Endodermal cell (in vitro differentiated cells): ENCODE data around the gene DCC. TPM values are rescaled to one million over a fixed set of nuclear protein-coding genes. Genes with fewer than 3 reads are reported as not detected.
A peak's percentile ranks its signal among the peaks of the same experiment; 100 is the strongest.

ENCODE experiments used
- DNase-seq: peaks from one replicate; pipeline ENCODE4 v3.0.0-alpha.2; 2017
- H3K27ac ChIP-seq: 2 replicates; pipeline ENCODE4 v1.5.1; 2013; ENCODE audit warnings: mild to moderate bottlenecking, low read depth, low read length, moderate library complexity
- H3K27me3 ChIP-seq: 2 replicates; pipeline ENCODE4 v1.6.1; 2013; ENCODE audit warnings: mild to moderate bottlenecking, low read length, moderate library complexity; ENCODE audit not compliant: insufficient read depth, control insufficient read depth, poor library complexity, severe bottlenecking
- H3K36me3 ChIP-seq: 2 replicates; pipeline ENCODE4 v1.7.0; 2013; ENCODE audit warnings: mild to moderate bottlenecking, low read length, moderate library complexity; ENCODE audit not compliant: control insufficient read depth, insufficient read depth
- H3K4me1 ChIP-seq: one replicate; pipeline ENCODE4 v1.7.0; 2013; ENCODE audit warnings: low read length; ENCODE audit not compliant: control insufficient read depth, insufficient read depth
- H3K4me3 ChIP-seq: 2 replicates; pipeline ENCODE4 v1.5.1; 2013; ENCODE audit warnings: mild to moderate bottlenecking, low read length, moderate library complexity
- H3K9ac ChIP-seq: 2 replicates; pipeline ENCODE4 v1.6.1; 2013; ENCODE audit warnings: mild to moderate bottlenecking, low read length, moderate library complexity; ENCODE audit not compliant: poor library complexity, severe bottlenecking; ENCODE audit errors: extremely low read depth
- H3K9me3 ChIP-seq: 2 replicates; pipeline ENCODE4 v1.6.1; 2013; ENCODE audit warnings: mild to moderate bottlenecking, low read length, moderate library complexity; ENCODE audit not compliant: control insufficient read depth
- H3K27ac Mint-ChIP-seq: 2 replicates; pipeline ENCODE4 v1.8.0; 2020; ENCODE audit warnings: mixed read lengths
- H3K27me3 Mint-ChIP-seq: 2 replicates; pipeline ENCODE4 v1.8.0; 2021; ENCODE audit warnings: mild to moderate bottlenecking, mixed read lengths; ENCODE audit not compliant: insufficient read depth
- H3K36me3 Mint-ChIP-seq: 2 replicates; pipeline ENCODE4 v1.8.0; 2020; ENCODE audit warnings: low read depth, mixed read lengths
- H3K4me1 Mint-ChIP-seq: 2 replicates; pipeline ENCODE4 v1.8.0; 2020; ENCODE audit warnings: mixed read lengths
- H3K4me3 Mint-ChIP-seq: 2 replicates; pipeline ENCODE4 v1.8.0; 2020; ENCODE audit warnings: mild to moderate bottlenecking, moderate library complexity, mixed read lengths
- H3K9me3 Mint-ChIP-seq: 2 replicates; pipeline ENCODE4 v1.8.0; 2020; ENCODE audit warnings: mild to moderate bottlenecking, mixed read lengths
- CTCF ChIP-seq: fragments of 200-600 bp; sonication (generic); conservative IDR thresholded peaks from 2 replicates; pipeline ENCODE4 v1.5.0; 2021; ENCODE audit warnings: antibody characterized with exemption, mild to moderate bottlenecking
- WGBS, 2 experiments: methylation state at CpG; one replicate each; pipeline versions ENCODE4 v1.1.5 to v1.1.7; 2013; ENCODE audit warnings: missing lambda C conversion rate in 2 of 2, mixed read lengths in 1 of 2; ENCODE audit not compliant: insufficient coverage in 1 of 2, insufficient read length in 1 of 2; 5-methylcytosine and 5-hydroxymethylcytosine counted together
- total RNA-seq, 2 donors: library from RNA; stranded (reverse); fragmentation: NEBNext Ultra II Directional in 1 of 2; extraction: Animal tissue kit (Norgen Biotek cat#: 25700) in 1 of 2; gene quantifications; 2 replicates in 1 of 2; 3 replicates in 1 of 2; pipeline ENCODE4 v1.2.1, GENCODE V29; 2021

The DCC gene
- total RNA-seq, 2 donors from 2014 or later, result 0.77 to 0.97 TPM

DNA sequence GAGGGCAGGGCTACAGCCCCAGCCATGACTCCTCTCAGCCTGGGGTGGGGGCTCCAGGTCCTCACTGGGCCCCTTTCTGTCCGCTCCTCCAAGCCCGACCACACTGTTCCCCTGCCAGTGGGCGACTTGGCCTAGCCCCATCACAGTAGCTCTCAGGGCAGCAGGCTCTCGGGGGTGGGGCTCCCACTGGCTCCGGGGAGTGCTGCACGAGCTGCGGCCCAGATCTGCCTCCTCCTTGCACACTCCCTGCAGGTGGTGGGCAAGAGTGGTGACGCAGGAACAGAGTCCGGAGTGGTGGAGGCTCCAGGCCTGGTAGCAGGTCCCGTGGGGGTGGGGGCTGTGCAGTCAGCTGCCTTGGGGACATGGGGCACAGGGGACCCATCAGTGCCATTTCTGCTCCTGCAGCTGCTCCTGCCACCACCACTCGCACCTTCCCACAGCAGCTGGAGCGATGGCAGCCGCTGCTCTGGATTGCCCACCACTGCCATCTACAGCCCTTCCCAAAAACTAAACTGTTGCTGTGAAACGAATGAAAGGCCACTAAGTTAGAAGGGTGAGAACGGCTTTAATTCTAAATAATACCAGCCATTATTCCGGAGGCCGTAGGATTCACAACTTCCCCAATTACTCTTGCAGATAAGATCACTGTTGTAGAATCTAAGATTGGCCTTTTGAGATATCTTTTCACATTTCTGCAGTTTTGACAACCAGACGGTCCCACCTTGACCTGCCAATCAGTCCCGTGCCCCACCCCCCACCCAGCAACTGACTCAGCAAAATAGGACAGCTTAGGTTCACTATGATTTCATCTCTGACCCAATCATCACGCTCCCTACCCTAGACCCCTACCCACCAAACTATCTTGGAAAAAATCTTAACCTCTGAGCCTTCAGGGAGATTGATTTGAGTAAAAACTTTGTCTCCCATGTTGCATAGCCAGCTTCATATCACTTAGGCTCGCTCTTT, 530.2 kb downstream of the DCC start:
- Histone ChIP-seq H3K27ac (no peak overlapping the region), H3K4me1 (no peaks in the 10 kb centered on the region), H3K27me3 (no peaks in the 10 kb centered on the region), H3K36me3 (no peaks in the 10 kb centered on the region), H3K4me3 (no peak overlapping the region), H3K9me3 (no peaks in the 10 kb centered on the region), H3K9ac (no peak overlapping the region)
- no peaks in the 10 kb centered on the region for H3K36me3 Mint-ChIP-seq
- H3K4me1 Mint-ChIP-seq, result peaks cover 6% of the 10 kb centered on the region
- no peaks in the 10 kb centered on the region for H3K27me3 Mint-ChIP-seq
- 89 to 97% methylated on average over 10 to 21 of the region's 21 CpGs for WGBS, 2 experiments
- no peak overlapping the region for H3K4me3 Mint-ChIP-seq
- H3K9me3 Mint-ChIP-seq, result no peaks in the 10 kb centered on the region
- H3K27ac Mint-ChIP-seq, result no peak overlapping the region
- peak; percentile 73 for TF ChIP-seq CTCF
- DNase-seq, result peak; percentile 78

GRCh38 chr18:52874774-52875173, 534.8 kb downstream of the DCC start:
- no peaks in the 10 kb centered on the region for H3K36me3 Mint-ChIP-seq
- no peak overlapping the region for H3K27ac Mint-ChIP-seq
- WGBS, 2 experiments, result 94% methylated on average over 3 of the region's 3 CpGs; no CpG with 5 or more reads in 1 of the 2 experiments

GRCh38 chr18:52875725-52876124, 535.7 kb downstream of the DCC start:
- Histone ChIP-seq H3K9me3 (no peaks in the 10 kb centered on the region), H3K4me1 (no peaks in the 10 kb centered on the region), H3K36me3 (no peaks in the 10 kb centered on the region), H3K4me3 (no peak overlapping the region), H3K9ac (no peak overlapping the region), H3K27me3 (no peaks in the 10 kb centered on the region), H3K27ac (no peak overlapping the region)
- no peak for TF ChIP-seq CTCF
- no peaks in the 10 kb centered on the region for H3K27me3 Mint-ChIP-seq
- H3K9me3 Mint-ChIP-seq, result peaks cover 6% of the 10 kb centered on the region
- H3K27ac Mint-ChIP-seq, result no peak overlapping the region
- no peak for DNase-seq
- WGBS, 2 experiments, result 67 to 88% methylated on average over 1 to 5 of the region's 5 CpGs
- H3K36me3 Mint-ChIP-seq, result no peaks in the 10 kb centered on the region
- H3K4me3 Mint-ChIP-seq, result no peak overlapping the region
- peaks cover 6% of the 10 kb centered on the region for H3K4me1 Mint-ChIP-seq

More at GRCh38 chr18:52874774-52875173, 534.8 kb downstream of the DCC start:
- H3K4me1 Mint-ChIP-seq, result peaks cover 6% of the 10 kb centered on the region
- no peaks in the 10 kb centered on the region for H3K27me3 Mint-ChIP-seq
- DNase-seq, result no peak
- Histone ChIP-seq H3K4me1 (no peaks in the 10 kb centered on the region), H3K27me3 (no peaks in the 10 kb centered on the region), H3K4me3 (no peak overlapping the region), H3K36me3 (no peaks in the 10 kb centered on the region), H3K27ac (no peak overlapping the region), H3K9me3 (no peaks in the 10 kb centered on the region), H3K9ac (no peak overlapping the region)
- H3K4me3 Mint-ChIP-seq, result no peak overlapping the region
- no peak for TF ChIP-seq CTCF
- H3K9me3 Mint-ChIP-seq, result no peaks in the 10 kb centered on the region
